MM.1S (cell line): ENCODE results near the gene HS6ST1.

ENCODE experiments used
- DNase-seq: peaks from one replicate; pipeline ENCODE4 v3.0.0-alpha.2; 2015
- H2AFZ ChIP-seq: fragments of 300-600 bp; sonication (generic); 2 replicates; pipeline ENCODE4 v1.6.0; 2016; ENCODE audit warnings: antibody characterized with exemption, low read length
- H3F3A ChIP-seq: fragments of 300-600 bp; sonication (generic); 2 replicates; pipeline ENCODE4 v1.6.1; 2016; ENCODE audit warnings: mild to moderate bottlenecking, antibody characterized with exemption, low read length, moderate library complexity, mixed read lengths; ENCODE audit not compliant: insufficient read depth
- H3K27ac ChIP-seq: fragments of 300-600 bp; sonication (generic); 2 replicates; pipeline ENCODE4 v1.5.1; 2016; ENCODE audit warnings: mild to moderate bottlenecking, low read length
- H3K27me3 ChIP-seq: fragments of 300-600 bp; sonication (generic); replicated peaks from 2 replicates; pipeline ENCODE4 v1.6.0; 2016; ENCODE audit warnings: low read length; ENCODE audit not compliant: insufficient read depth
- H3K36me3 ChIP-seq: fragments of 300-600 bp; sonication (generic); replicated peaks from 2 replicates; pipeline ENCODE4 v1.6.1; 2016; ENCODE audit warnings: mild to moderate bottlenecking, low read length, mixed read lengths; ENCODE audit not compliant: insufficient read depth
- H3K4me1 ChIP-seq: fragments of 300-600 bp; sonication (generic); 2 replicates; pipeline ENCODE4 v1.6.1; 2016; ENCODE audit warnings: low read length, mixed read lengths
- H3K4me2 ChIP-seq: fragments of 300-600 bp; sonication (generic); 2 replicates; pipeline ENCODE4 v1.6.0; 2016; ENCODE audit warnings: low read depth, low read length
- H3K4me3 ChIP-seq: fragments of 300-600 bp; sonication (generic); 2 replicates; pipeline ENCODE4 v1.5.1; 2016; ENCODE audit warnings: low read length, mixed read lengths
- H3K79me2 ChIP-seq: fragments of 300-600 bp; sonication (generic); 2 replicates; pipeline ENCODE4 v1.6.1; 2016; ENCODE audit warnings: mixed run types, low read length, mixed read lengths
- H3K9ac ChIP-seq: fragments of 300-600 bp; sonication (generic); 2 replicates; pipeline ENCODE4 v1.6.1; 2016; ENCODE audit warnings: low read length, mixed read lengths
- H3K9me2 ChIP-seq: fragments of 300-600 bp; sonication (generic); replicated peaks from 2 replicates; pipeline ENCODE4 v1.6.1; 2016; ENCODE audit warnings: mild to moderate bottlenecking, low read length, mixed read lengths; ENCODE audit not compliant: insufficient read depth
- H3K9me3 ChIP-seq: fragments of 300-600 bp; sonication (generic); replicated peaks from 2 replicates; pipeline ENCODE4 v1.6.1; 2016; ENCODE audit warnings: mild to moderate bottlenecking, low read length, mixed read lengths; ENCODE audit not compliant: insufficient read depth
- H4K20me1 ChIP-seq: fragments of 300-600 bp; sonication (generic); 2 replicates; pipeline ENCODE4 v1.6.1; 2016; ENCODE audit warnings: mild to moderate bottlenecking, low read length, moderate library complexity, mixed read lengths; ENCODE audit not compliant: insufficient read depth
- EZH2 ChIP-seq: fragments of 300-600 bp; sonication (generic); optimal IDR thresholded peaks from 2 replicates; pipeline ENCODE3; 2017; ENCODE audit warnings: low read depth, mild to moderate bottlenecking, antibody characterized with exemption, low read length, mixed read lengths
- EZH2phosphoT487 ChIP-seq: fragments of 300-600 bp; sonication (generic); IDR thresholded peaks from 2 replicates; pipeline ENCODE4 v1.6.1; 2018; ENCODE audit warnings: antibody characterized with exemption, low read length
- TF ChIP-seq, protein P1 (sequence below): fragments of 300-600 bp; sonication (generic); IDR thresholded peaks from 2 replicates; pipeline ENCODE4 v1.5.1; 2016; ENCODE audit warnings: antibody characterized with exemption, low read length, mixed read lengths

Gene HS6ST1

DNA sequence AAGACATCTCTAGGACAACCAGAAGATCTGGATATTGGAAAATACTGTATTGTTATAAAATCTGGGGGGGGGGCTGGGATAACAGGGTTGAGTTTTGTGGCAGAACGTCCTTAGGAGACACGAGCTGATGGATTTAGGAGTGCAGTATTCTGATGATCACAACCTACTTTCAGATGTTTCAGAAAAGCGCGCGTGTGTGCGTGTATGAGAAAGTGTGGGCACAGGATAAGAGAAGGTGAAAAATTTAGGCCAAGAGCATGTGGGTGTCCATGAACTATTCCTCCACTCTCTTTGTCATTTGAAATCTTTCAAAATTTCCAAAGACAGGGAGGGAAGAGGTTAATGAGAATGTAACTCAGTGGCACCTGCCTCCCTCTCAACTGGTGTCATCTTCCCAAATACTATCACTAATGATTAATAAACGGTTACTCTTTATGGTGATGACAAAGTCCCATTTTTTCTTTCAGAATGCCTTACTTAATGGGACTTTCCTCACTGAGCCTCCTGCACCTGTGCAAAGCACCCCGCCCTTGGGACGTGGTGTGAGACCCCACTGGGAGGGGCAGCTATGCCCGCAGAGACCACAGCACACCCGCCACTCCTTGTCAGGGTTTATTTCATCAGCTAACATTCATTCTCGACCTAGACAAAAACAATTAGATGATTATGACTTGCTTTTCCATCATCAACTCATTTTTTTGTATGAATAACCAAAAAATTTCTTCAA lies 53.6 kb downstream of the HS6ST1 start:
- TF ChIP-seq EZH2 (no peak), EZH2phosphoT487 (no peak)
- TF ChIP-seq, protein P1, sequence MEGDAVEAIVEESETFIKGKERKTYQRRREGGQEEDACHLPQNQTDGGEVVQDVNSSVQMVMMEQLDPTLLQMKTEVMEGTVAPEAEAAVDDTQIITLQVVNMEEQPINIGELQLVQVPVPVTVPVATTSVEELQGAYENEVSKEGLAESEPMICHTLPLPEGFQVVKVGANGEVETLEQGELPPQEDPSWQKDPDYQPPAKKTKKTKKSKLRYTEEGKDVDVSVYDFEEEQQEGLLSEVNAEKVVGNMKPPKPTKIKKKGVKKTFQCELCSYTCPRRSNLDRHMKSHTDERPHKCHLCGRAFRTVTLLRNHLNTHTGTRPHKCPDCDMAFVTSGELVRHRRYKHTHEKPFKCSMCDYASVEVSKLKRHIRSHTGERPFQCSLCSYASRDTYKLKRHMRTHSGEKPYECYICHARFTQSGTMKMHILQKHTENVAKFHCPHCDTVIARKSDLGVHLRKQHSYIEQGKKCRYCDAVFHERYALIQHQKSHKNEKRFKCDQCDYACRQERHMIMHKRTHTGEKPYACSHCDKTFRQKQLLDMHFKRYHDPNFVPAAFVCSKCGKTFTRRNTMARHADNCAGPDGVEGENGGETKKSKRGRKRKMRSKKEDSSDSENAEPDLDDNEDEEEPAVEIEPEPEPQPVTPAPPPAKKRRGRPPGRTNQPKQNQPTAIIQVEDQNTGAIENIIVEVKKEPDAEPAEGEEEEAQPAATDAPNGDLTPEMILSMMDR: no peak
- H4K20me1 ChIP-seq: no peaks in the 10 kb centered on the region
- no peaks in the 10 kb centered on the region for H3K79me2 ChIP-seq
- H3K4me3 ChIP-seq: no peak overlapping the region
- no peaks in the 10 kb centered on the region for H3F3A ChIP-seq
- no peak for DNase-seq
- no peak overlapping the region for H3K27ac ChIP-seq
- H3K9me3 ChIP-seq: no peaks in the 10 kb centered on the region
- no peaks in the 10 kb centered on the region for H3K9me2 ChIP-seq
- no peak overlapping the region for H3K4me2 ChIP-seq
- no peaks in the 10 kb centered on the region for H3K4me1 ChIP-seq
- no peak overlapping the region for H2AFZ ChIP-seq
- H3K27me3 ChIP-seq: no peaks in the 10 kb centered on the region
- H3K9ac ChIP-seq: no peak overlapping the region
- H3K36me3 ChIP-seq: no peaks in the 10 kb centered on the region

DNA sequence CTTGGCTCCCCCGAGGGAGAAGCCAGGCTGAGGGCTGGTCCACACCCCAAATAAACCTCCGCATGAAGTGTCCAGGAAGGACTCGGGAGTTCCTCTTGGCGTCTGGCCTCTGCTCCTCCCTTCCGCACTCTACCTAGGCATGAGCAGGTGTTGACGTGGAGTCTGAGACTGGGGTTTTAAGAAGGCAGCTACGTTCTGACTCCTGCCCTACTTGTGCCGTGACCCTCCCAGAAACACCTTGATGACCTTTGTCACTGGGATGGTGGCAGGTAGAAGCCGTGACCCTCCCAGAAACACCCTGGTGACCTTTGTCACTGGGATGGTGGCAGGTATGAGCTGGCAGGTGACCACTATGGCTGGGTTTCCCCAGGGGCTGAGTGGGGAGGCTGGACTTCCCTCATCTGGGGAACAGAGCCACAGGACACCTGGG lies 54.8 kb downstream of the HS6ST1 start:
- Histone ChIP-seq H3K4me2 (no peak overlapping the region), H3K9ac (no peak overlapping the region), H3K4me3 (no peak overlapping the region), H3K9me2 (no peaks in the 10 kb centered on the region), H3K27ac (no peak overlapping the region), H3K9me3 (no peaks in the 10 kb centered on the region), H3K4me1 (no peaks in the 10 kb centered on the region), H3K79me2 (no peaks in the 10 kb centered on the region), H3F3A (no peaks in the 10 kb centered on the region), H3K36me3 (no peaks in the 10 kb centered on the region), H4K20me1 (no peaks in the 10 kb centered on the region), H3K27me3 (no peaks in the 10 kb centered on the region), H2AFZ (no peak overlapping the region)
- TF ChIP-seq, protein P1: no peak
- TF ChIP-seq EZH2: no peak
- TF ChIP-seq EZH2phosphoT487: no peak
- no peak for DNase-seq

DNA sequence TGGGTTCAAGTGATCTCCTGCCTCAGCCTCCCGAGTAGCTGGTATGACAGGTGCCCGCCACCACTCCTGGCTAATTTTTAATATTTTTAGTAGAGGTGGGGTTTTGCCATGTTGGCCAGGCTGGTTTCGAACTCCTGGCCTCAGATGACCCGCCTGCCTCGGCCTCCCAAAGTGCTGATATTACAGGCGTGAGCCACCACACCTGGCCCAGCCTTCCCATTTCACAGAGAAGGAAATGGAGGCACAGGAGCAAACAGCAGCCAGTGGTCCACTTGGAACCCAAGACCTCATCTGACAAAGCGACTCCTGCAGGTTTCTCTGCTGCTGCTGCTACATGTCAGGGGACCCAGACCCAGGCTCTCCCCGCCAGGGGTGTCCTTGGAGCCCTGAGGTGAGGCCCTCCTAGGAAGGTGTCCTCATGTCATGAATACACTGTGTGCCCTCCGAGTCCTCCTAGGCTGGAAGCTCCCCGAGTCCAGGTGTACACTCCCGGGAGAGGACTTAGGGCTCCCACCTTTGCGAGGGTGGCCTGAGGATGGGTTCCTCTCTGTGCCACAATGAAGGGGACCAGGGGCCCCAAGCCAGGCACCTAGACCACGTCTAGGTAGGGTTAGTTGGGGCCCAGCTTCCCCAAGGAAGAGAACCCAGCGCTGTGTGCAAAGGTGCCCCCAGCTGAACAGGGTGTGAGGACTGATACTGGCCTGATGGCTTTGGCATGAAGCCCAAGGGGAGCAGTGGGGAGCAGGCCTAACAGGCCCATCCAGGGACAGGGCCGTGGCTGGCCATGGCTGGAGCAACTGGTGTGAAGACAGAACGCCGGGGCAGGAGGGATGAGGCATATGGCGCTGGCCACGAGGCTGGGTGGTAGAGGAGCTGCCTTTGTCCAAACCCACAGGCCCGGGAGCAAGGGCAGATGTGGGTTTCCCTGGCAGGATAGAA lies 56.1 kb downstream of the HS6ST1 start:
- no peak overlapping the region for H3K27ac ChIP-seq
- H3K4me3 ChIP-seq: no peak overlapping the region
- no peak overlapping the region for H3K4me2 ChIP-seq
- H3K4me1 ChIP-seq: no peaks in the 10 kb centered on the region
- no peaks in the 10 kb centered on the region for H4K20me1 ChIP-seq
- H3K9ac ChIP-seq: no peak overlapping the region
- no peaks in the 10 kb centered on the region for H3K36me3 ChIP-seq
- H3K27me3 ChIP-seq: no peaks in the 10 kb centered on the region
- H3K79me2 ChIP-seq: no peaks in the 10 kb centered on the region
- DNase-seq: no peak
- H3K9me2 ChIP-seq: no peaks in the 10 kb centered on the region
- H3K9me3 ChIP-seq: no peaks in the 10 kb centered on the region
- H2AFZ ChIP-seq: no peak overlapping the region
- no peaks in the 10 kb centered on the region for H3F3A ChIP-seq
- TF ChIP-seq EZH2phosphoT487 (no peak), EZH2 (no peak)
- TF ChIP-seq, protein P1: no peak
